CD8-positive, alpha-beta memory T cell (primary cell): ENCODE results near the gene UBXN11. TPM values are rescaled to one million over a fixed set of nuclear protein-coding genes. Genes with fewer than 3 reads are reported as not detected.

Source experiments
- CTCF ChIA-PET: fragments of 350-600 bp; sonication (Branson Sonifier 250); formaldehyde crosslinking; loops from one replicate; lab custom pipeline; 2021; ENCODE audit warnings: antibody characterized with exemption; lab: Charles Lee
- POLR2A ChIA-PET: fragments of 350-600 bp; sonication (Branson Sonifier 250); formaldehyde crosslinking; loops from one replicate; lab custom pipeline; 2021; ENCODE audit warnings: antibody characterized with exemption; lab: Charles Lee
- DNase-seq, 5 donors: peaks; one replicate each; pipeline versions ENCODE4 v3.0.0 to v3.0.0-alpha.2; 2020 to 2022; ENCODE audit warnings: mixed read lengths in 1 of 5
- H3K27ac ChIP-seq: one replicate; pipeline ENCODE4 v1.7.0; 2013; ENCODE audit warnings: low read depth, mild to moderate bottlenecking, low read length, moderate library complexity
- H3K27me3 ChIP-seq: 2 replicates; pipeline ENCODE4 v1.7.0; 2013; ENCODE audit warnings: low read length, mild to moderate bottlenecking; ENCODE audit not compliant: insufficient read depth, poor library complexity, severe bottlenecking
- H3K36me3 ChIP-seq: 2 replicates; pipeline ENCODE4 v1.7.0; 2013; ENCODE audit warnings: mild to moderate bottlenecking, low read length, moderate library complexity; ENCODE audit not compliant: insufficient read depth
- H3K4me1 ChIP-seq: 2 replicates; pipeline ENCODE4 v1.7.0; 2013; ENCODE audit warnings: mild to moderate bottlenecking, low read length, moderate library complexity; ENCODE audit not compliant: insufficient read depth
- H3K4me3 ChIP-seq: 2 replicates; pipeline ENCODE4 v1.7.0; 2013; ENCODE audit warnings: mild to moderate bottlenecking, low read length
- H3K9me3 ChIP-seq: 2 replicates; pipeline ENCODE4 v1.7.0; 2013; ENCODE audit warnings: mild to moderate bottlenecking, low read length
- H3K27ac Mint-ChIP-seq, 8 donors: one replicate each; pipeline ENCODE4 v1.8.0; 2020 to 2021; ENCODE audit warnings: mixed read lengths in 8 of 8, mild to moderate bottlenecking in 6 of 8, inconsistent platforms in 3 of 8, moderate library complexity in 3 of 8
- H3K27me3 Mint-ChIP-seq, 2 donors: one replicate each; pipeline ENCODE4 v1.8.0; 2020 to 2021; ENCODE audit warnings: mixed read lengths in 2 of 2, mild to moderate bottlenecking in 1 of 2, moderate library complexity in 1 of 2
- H3K36me3 Mint-ChIP-seq, 3 donors: one replicate each; pipeline ENCODE4 v1.8.0; 2020 to 2021; ENCODE audit warnings: mixed read lengths in 3 of 3, inconsistent platforms in 1 of 3, mild to moderate bottlenecking in 1 of 3
- H3K4me1 Mint-ChIP-seq, 3 donors: one replicate each; pipeline ENCODE4 v1.8.0; 2020 to 2021; ENCODE audit warnings: mixed read lengths in 3 of 3, inconsistent platforms in 1 of 3, mild to moderate bottlenecking in 1 of 3
- H3K4me3 Mint-ChIP-seq, 7 donors: one replicate each; pipeline ENCODE4 v1.8.0; 2020 to 2021; ENCODE audit warnings: mixed read lengths in 7 of 7, mild to moderate bottlenecking in 6 of 7, moderate library complexity in 4 of 7, inconsistent platforms in 2 of 7
- H3K9me3 Mint-ChIP-seq, 5 donors: one replicate each; pipeline ENCODE4 v1.8.0; 2020 to 2022; ENCODE audit warnings: mixed read lengths in 5 of 5, mild to moderate bottlenecking in 3 of 5, moderate library complexity in 2 of 5, inconsistent platforms in 1 of 5
- polyA plus RNA-seq: library from polyadenylated mRNA; unstranded; fragments of 300-500 nt; fragmentation: Illumina TruSeq; gene quantifications from one replicate; pipeline ENCODE4 v1.2.3, GENCODE V29; 2021
- total RNA-seq, 2 experiments: library from RNA; stranded (reverse); gene quantifications; one replicate each; pipeline ENCODE4 v1.2.3, GENCODE V29; 2021

UBXN11 gene
- total and polyA plus RNA-seq, 3 experiments from 2014 or later = 14.3 to 35.8 (median 35.2) TPM

- CTCF ChIA-PET = interaction anchor here (0.6 to 21.9 kb wide), 11 partner anchors 8 to 117 kb away, joined by 3 to 840 read pairs (median 4); partner anchors contain the start of genes CD52, CEP85 and UBXN11
- peaks cover 8% of the 10 kb centered on the region for H3K36me3 ChIP-seq
- no peaks in the 10 kb centered on the region for H3K27me3 ChIP-seq
- Mint-ChIP-seq H3K27ac (peak within 1 kb of the TSS; percentile 88 to 99 (median 96)), H3K4me3 (peak within 1 kb of the TSS; percentile 82 to 97 (median 93)), H3K4me1 (peaks cover 78 to 87% (median 83%) of the 10 kb centered on the region in 3 donors), H3K36me3 (peaks cover 8 to 51% (median 13%) of the 10 kb centered on the region in 3 donors), H3K27me3 (no peaks in the 10 kb centered on the region), H3K9me3 (no peaks in the 10 kb centered on the region)
- peak within 1 kb of the TSS; percentile 86 for H3K27ac ChIP-seq
- peak within 1 kb of the TSS; percentile 85 for H3K4me3 ChIP-seq
- POLR2A ChIA-PET = interaction anchor here (0.6 to 8.3 kb wide), 6 partner anchors 9 to 230 kb away, joined by 3 to 104 read pairs (median 4); partner anchors contain the start of gene CD52
- peaks cover 86% of the 10 kb centered on the region for H3K4me1 ChIP-seq
- DNase-seq = peak; percentile 80 to 88 (median 85)
- H3K9me3 ChIP-seq = no peaks in the 10 kb centered on the region
These were observed 26.7 kb downstream of the UBXN11 start, which contains the start of gene SH3BGRL3 for GRCh38 chr1:26279456-26280332. TSS of gene SH3BGRL3 (plus strand) at chr1:26280086. CDS start at chr1:26280156, 70 bp downstream.

GRCh38 chr1:26278724-26279455 is 27.5 kb downstream of the UBXN11 start:
- peak overlapping the region; percentile 82 to 97 (median 93) for H3K4me3 Mint-ChIP-seq
- DNase-seq = no peak
- peak overlapping the region; percentile 85 for H3K4me3 ChIP-seq
- POLR2A ChIA-PET = interaction anchor here (0.7 to 8.3 kb wide), 5 partner anchors 10 to 100 kb away, joined by 3 to 104 read pairs (median 5); partner anchors contain the start of gene CD52
- H3K9me3 Mint-ChIP-seq = no peaks in the 10 kb centered on the region
- H3K27me3 Mint-ChIP-seq = no peaks in the 10 kb centered on the region
- no peaks in the 10 kb centered on the region for H3K27me3 ChIP-seq
- CTCF ChIA-PET = interaction anchor here (0.6 to 21.9 kb wide), 12 partner anchors 8 to 118 kb away, joined by 3 to 840 read pairs (median 5); partner anchors contain the start of genes CD52, CEP85 and UBXN11
- H3K27ac ChIP-seq = peak overlapping the region; percentile 86
- peaks cover 14% of the 10 kb centered on the region for H3K36me3 ChIP-seq
- H3K36me3 Mint-ChIP-seq = peaks cover 8 to 49% (median 20%) of the 10 kb centered on the region in 3 donors
- H3K9me3 ChIP-seq = no peaks in the 10 kb centered on the region
- peak overlapping the region; percentile 80 to 99 (median 96) for H3K27ac Mint-ChIP-seq
- H3K4me1 Mint-ChIP-seq = peaks cover 74 to 81% (median 79%) of the 10 kb centered on the region in 3 donors
- peaks cover 78% of the 10 kb centered on the region for H3K4me1 ChIP-seq

GRCh38 chr1:26278303-26278702 is 28.1 kb downstream of the UBXN11 start:
- ChIA-PET POLR2A (interaction anchor here (4.9 to 8.3 kb wide), 2 partner anchors 11 to 42 kb away, joined by 27 to 104 read pairs; partner anchors contain the start of gene CD52), CTCF (interaction anchor here (1.6 to 21.9 kb wide), 5 partner anchors 9 to 112 kb away, joined by 3 to 840 read pairs (median 18); partner anchors contain the start of genes CD52 and UBXN11)
- peaks cover 8 to 44% (median 19%) of the 10 kb centered on the region in 3 donors for H3K36me3 Mint-ChIP-seq

GRCh38 chr1:26277719-26278118 is 28.7 kb downstream of the UBXN11 start:
- H3K9me3 ChIP-seq = no peaks in the 10 kb centered on the region
- no peaks in the 10 kb centered on the region for H3K27me3 Mint-ChIP-seq
- H3K27ac Mint-ChIP-seq = peak overlapping the region; percentile 84 to 99 (median 96)
- peaks cover 14% of the 10 kb centered on the region for H3K36me3 ChIP-seq
- H3K27ac ChIP-seq = peak overlapping the region; percentile 54
- peak overlapping the region in 5 of 7 donors; percentile 41 to 90 (median 46) for H3K4me3 Mint-ChIP-seq
- peaks cover 8 to 42% (median 21%) of the 10 kb centered on the region in 3 donors for H3K36me3 Mint-ChIP-seq
- ChIA-PET CTCF (interaction anchor here (0.7 to 21.9 kb wide), 7 partner anchors 9 to 119 kb away, joined by 3 to 840 read pairs (median 7); partner anchors contain the start of genes CD52 and UBXN11), POLR2A (interaction anchor here (1.0 to 8.3 kb wide), 4 partner anchors 8 to 140 kb away, joined by 3 to 104 read pairs (median 16); partner anchors contain the start of gene CD52)
- H3K4me1 Mint-ChIP-seq = peaks cover 63 to 69% (median 67%) of the 10 kb centered on the region in 3 donors
- no peaks in the 10 kb centered on the region for H3K27me3 ChIP-seq
- no peak overlapping the region for H3K4me3 ChIP-seq
- H3K9me3 Mint-ChIP-seq = no peaks in the 10 kb centered on the region
- H3K4me1 ChIP-seq = peaks cover 66% of the 10 kb centered on the region
- no peak for DNase-seq

More at GRCh38 chr1:26278303-26278702, 28.1 kb downstream of the UBXN11 start:
- H3K4me1 Mint-ChIP-seq = peaks cover 69 to 75% (median 73%) of the 10 kb centered on the region in 3 donors
- H3K27me3 Mint-ChIP-seq = no peaks in the 10 kb centered on the region
- peak overlapping the region; percentile 84 to 99 (median 96) for H3K27ac Mint-ChIP-seq
- Histone ChIP-seq H3K36me3 (peaks cover 14% of the 10 kb centered on the region), H3K27me3 (no peaks in the 10 kb centered on the region), H3K27ac (peak overlapping the region; percentile 86), H3K4me1 (peaks cover 72% of the 10 kb centered on the region), H3K9me3 (no peaks in the 10 kb centered on the region), H3K4me3 (no peak overlapping the region)
- no peaks in the 10 kb centered on the region for H3K9me3 Mint-ChIP-seq
- peak overlapping the region; percentile 41 to 95 (median 82) for H3K4me3 Mint-ChIP-seq
- no peak for DNase-seq

- DNase-seq = no peak
- CTCF ChIA-PET = interaction anchor here (0.7 to 21.9 kb wide), 10 partner anchors 10 to 139 kb away, joined by 3 to 840 read pairs (median 14); partner anchors contain the start of genes CD52 and UBXN11
- no peaks in the 10 kb centered on the region for H3K9me3 ChIP-seq
- Mint-ChIP-seq H3K27me3 (no peaks in the 10 kb centered on the region), H3K36me3 (peaks cover 8 to 40% (median 21%) of the 10 kb centered on the region in 3 donors), H3K27ac (peak overlapping the region; percentile 84 to 99 (median 96)), H3K9me3 (no peaks in the 10 kb centered on the region), H3K4me1 (peaks cover 58 to 64% (median 63%) of the 10 kb centered on the region in 3 donors), H3K4me3 (peak overlapping the region in 3 of 7 donors; percentile 8 to 76 (median 52))
- POLR2A ChIA-PET = interaction anchor here (1.0 to 8.3 kb wide), 5 partner anchors 9 to 140 kb away, joined by 3 to 104 read pairs (median 8); partner anchors contain the start of gene CD52
- H3K36me3 ChIP-seq = peaks cover 14% of the 10 kb centered on the region
- H3K4me3 ChIP-seq = no peak overlapping the region
- no peaks in the 10 kb centered on the region for H3K27me3 ChIP-seq
- H3K27ac ChIP-seq = peak overlapping the region; percentile 54
- peaks cover 62% of the 10 kb centered on the region for H3K4me1 ChIP-seq
These were observed 29.2 kb downstream of the UBXN11 start for GRCh38 chr1:26277261-26277661.

- CTCF ChIA-PET = interaction anchor here (0.7 to 21.9 kb wide), 23 partner anchors 10 to 149 kb away, joined by 3 to 840 read pairs (median 5); partner anchors contain the start of genes CD52, CEP85 and UBXN11
- no peaks in the 10 kb centered on the region for H3K27me3 ChIP-seq
- peaks cover 5 to 39% (median 21%) of the 10 kb centered on the region in 3 donors for H3K36me3 Mint-ChIP-seq
- DNase-seq = no peak
- H3K27ac ChIP-seq = peak overlapping the region; percentile 54
- peaks cover 54% of the 10 kb centered on the region for H3K4me1 ChIP-seq
- POLR2A ChIA-PET = interaction anchor here (1.3 to 8.3 kb wide), 6 partner anchors 9 to 141 kb away, joined by 3 to 104 read pairs (median 11); partner anchors contain the start of gene CD52
- H3K36me3 ChIP-seq = peaks cover 14% of the 10 kb centered on the region
- H3K27ac Mint-ChIP-seq = peak overlapping the region; percentile 84 to 99 (median 96)
- no peaks in the 10 kb centered on the region for H3K9me3 Mint-ChIP-seq
- peak overlapping the region; percentile 35 to 84 (median 67) for H3K4me3 Mint-ChIP-seq
- no peaks in the 10 kb centered on the region for H3K9me3 ChIP-seq
- H3K4me3 ChIP-seq = peak overlapping the region; percentile 19
- H3K27me3 Mint-ChIP-seq = no peaks in the 10 kb centered on the region
- peaks cover 53 to 58% (median 55%) of the 10 kb centered on the region in 3 donors for H3K4me1 Mint-ChIP-seq
These were observed 30.0 kb downstream of the UBXN11 start for GRCh38 chr1:26276432-26276838.
